Measurements from ENCODE around the gene TNS3. TPM values are rescaled to one million over a fixed set of nuclear protein-coding genes. Genes with fewer than 3 reads are reported as not detected.

TNS3 gene
- total and polyA plus RNA-seq, 10 of the 15 experiments (the other 5 are each of a cell fraction or from before 2014, with no cell fraction given): 0.27 to 2.7 (median 0.79) TPM

DNA sequence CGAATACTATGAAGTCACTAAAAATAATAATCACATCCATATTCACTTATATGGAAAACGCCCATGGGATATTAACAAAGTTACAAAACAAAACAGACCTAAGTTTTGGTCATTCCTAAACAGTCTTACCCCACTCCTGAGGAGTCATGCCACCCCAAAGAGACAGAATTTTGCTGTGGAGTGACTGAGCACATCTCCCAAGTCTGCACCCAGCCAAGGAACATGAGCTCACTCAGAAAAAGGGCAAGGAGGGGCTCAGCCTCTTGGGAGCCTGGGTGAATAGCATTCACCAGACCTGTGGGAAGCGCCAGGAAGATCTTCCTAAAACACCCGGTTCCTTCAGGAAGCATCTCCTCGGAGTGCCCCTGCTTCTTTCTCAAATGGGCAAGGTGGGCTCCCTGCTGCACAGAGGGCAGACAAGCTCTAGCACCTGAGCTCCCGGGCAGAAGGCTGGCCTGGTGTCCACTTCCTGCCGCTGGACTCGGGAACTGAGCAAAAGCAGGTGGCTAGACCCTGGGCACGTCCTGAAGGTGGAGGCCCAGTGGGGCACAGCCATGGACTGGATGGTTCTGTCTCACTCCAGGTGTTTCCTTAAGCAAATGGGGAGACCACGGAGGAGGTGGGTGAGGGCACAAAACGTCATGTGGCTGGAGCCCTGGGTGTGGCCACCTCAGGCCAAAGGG, 31.0 kb downstream of the TNS3 start:
- H3K9me3 ChIP-seq (replicated peaks; ENCODE audit: control insufficient read depth, insufficient read depth, low read length): no peaks in the 10 kb centered on the region
- H3K27me3 ChIP-seq (replicated peaks in 1 of 2; ENCODE audit: control insufficient read depth in 2 of 2, insufficient read depth in 2 of 2, low read length in 1 of 2): no peaks in the 10 kb centered on the region; a peak in 2 of 4 replicates
- POLR2A ChIA-PET: no interaction called here
- FAIRE-seq: no peak
- H2AFZ ChIP-seq (ENCODE audit: control insufficient read depth, low read depth, low read length): no peak overlapping the region
- in situ Hi-C loops (cut with MboI): no loop called here
- no peak for ATAC-seq
- H3K79me2 ChIP-seq (ENCODE audit: control insufficient read depth, insufficient read depth, low read length): no peaks in the 10 kb centered on the region
- H3K9ac ChIP-seq (ENCODE audit: control insufficient read depth, insufficient read depth, low read length): no peak overlapping the region
- H4K20me1 ChIP-seq (ENCODE audit: control insufficient read depth, insufficient read depth): no peaks in the 10 kb centered on the region
- no TSS peak for BruUV-seq (replicated peaks)
- H3K27ac ChIP-seq (ENCODE audit: control insufficient read depth, insufficient read depth): no peak overlapping the region
- intact Hi-C loops (cut with micrococcal nuclease; ENCODE audit: unreplicated experiment): no loop called here
- CTCF ChIA-PET: no interaction called here
- H3K4me3 ChIP-seq: no peak overlapping the region
- WGBS (ENCODE audit: insufficient coverage, insufficient replicate concordance, low lambda C conversion rate, missing lambda C conversion rate): 43% methylated on average over 11 of the region's 11 CpGs
- SMC1A ChIA-PET (ENCODE audit: uncharacterized antibody, unreplicated experiment): no interaction called here
- peaks cover 9% of the 10 kb centered on the region for H3K4me1 ChIP-seq (ENCODE audit: control insufficient read depth, insufficient read depth, low read length)
- no peaks in the 10 kb centered on the region for H3K36me3 ChIP-seq (ENCODE audit: control insufficient read depth in 2 of 2, insufficient read depth in 2 of 2, low read length in 1 of 2)
- H3K4me2 ChIP-seq (ENCODE audit: control insufficient read depth, insufficient read depth): no peak overlapping the region
- RAD21 ChIA-PET (ENCODE audit: unreplicated experiment): no interaction called here
- no peak for DNase-seq (ENCODE audit: low read depth, low spot score)
- no peak for TF ChIP-seq MTA3 (IDR thresholded peaks at IDR 0.05; ENCODE audit: borderline replicate concordance, low read length)
- TF ChIP-seq SUPT20H (IDR thresholded peaks at IDR 0.05; ENCODE audit: borderline replicate concordance, control insufficient read depth, low read depth, low read length): no peak
- TF ChIP-seq, protein P1, sequence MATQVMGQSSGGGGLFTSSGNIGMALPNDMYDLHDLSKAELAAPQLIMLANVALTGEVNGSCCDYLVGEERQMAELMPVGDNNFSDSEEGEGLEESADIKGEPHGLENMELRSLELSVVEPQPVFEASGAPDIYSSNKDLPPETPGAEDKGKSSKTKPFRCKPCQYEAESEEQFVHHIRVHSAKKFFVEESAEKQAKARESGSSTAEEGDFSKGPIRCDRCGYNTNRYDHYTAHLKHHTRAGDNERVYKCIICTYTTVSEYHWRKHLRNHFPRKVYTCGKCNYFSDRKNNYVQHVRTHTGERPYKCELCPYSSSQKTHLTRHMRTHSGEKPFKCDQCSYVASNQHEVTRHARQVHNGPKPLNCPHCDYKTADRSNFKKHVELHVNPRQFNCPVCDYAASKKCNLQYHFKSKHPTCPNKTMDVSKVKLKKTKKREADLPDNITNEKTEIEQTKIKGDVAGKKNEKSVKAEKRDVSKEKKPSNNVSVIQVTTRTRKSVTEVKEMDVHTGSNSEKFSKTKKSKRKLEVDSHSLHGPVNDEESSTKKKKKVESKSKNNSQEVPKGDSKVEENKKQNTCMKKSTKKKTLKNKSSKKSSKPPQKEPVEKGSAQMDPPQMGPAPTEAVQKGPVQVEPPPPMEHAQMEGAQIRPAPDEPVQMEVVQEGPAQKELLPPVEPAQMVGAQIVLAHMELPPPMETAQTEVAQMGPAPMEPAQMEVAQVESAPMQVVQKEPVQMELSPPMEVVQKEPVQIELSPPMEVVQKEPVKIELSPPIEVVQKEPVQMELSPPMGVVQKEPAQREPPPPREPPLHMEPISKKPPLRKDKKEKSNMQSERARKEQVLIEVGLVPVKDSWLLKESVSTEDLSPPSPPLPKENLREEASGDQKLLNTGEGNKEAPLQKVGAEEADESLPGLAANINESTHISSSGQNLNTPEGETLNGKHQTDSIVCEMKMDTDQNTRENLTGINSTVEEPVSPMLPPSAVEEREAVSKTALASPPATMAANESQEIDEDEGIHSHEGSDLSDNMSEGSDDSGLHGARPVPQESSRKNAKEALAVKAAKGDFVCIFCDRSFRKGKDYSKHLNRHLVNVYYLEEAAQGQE (IDR thresholded peaks at IDR 0.05; ENCODE audit: low read depth, low read length): no peak
- TF ChIP-seq, protein P2, sequence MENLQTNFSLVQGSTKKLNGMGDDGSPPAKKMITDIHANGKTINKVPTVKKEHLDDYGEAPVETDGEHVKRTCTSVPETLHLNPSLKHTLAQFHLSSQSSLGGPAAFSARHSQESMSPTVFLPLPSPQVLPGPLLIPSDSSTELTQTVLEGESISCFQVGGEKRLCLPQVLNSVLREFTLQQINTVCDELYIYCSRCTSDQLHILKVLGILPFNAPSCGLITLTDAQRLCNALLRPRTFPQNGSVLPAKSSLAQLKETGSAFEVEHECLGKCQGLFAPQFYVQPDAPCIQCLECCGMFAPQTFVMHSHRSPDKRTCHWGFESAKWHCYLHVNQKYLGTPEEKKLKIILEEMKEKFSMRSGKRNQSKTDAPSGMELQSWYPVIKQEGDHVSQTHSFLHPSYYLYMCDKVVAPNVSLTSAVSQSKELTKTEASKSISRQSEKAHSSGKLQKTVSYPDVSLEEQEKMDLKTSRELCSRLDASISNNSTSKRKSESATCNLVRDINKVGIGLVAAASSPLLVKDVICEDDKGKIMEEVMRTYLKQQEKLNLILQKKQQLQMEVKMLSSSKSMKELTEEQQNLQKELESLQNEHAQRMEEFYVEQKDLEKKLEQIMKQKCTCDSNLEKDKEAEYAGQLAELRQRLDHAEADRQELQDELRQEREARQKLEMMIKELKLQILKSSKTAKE (IDR thresholded peaks at IDR 0.05; ENCODE audit: low read depth, poor library complexity, severe bottlenecking): no peak
- no peak for TF ChIP-seq POLR2AphosphoS2 (IDR thresholded peaks at IDR 0.05; ENCODE audit: low read depth, low read length)
- TF ChIP-seq, protein P3, sequence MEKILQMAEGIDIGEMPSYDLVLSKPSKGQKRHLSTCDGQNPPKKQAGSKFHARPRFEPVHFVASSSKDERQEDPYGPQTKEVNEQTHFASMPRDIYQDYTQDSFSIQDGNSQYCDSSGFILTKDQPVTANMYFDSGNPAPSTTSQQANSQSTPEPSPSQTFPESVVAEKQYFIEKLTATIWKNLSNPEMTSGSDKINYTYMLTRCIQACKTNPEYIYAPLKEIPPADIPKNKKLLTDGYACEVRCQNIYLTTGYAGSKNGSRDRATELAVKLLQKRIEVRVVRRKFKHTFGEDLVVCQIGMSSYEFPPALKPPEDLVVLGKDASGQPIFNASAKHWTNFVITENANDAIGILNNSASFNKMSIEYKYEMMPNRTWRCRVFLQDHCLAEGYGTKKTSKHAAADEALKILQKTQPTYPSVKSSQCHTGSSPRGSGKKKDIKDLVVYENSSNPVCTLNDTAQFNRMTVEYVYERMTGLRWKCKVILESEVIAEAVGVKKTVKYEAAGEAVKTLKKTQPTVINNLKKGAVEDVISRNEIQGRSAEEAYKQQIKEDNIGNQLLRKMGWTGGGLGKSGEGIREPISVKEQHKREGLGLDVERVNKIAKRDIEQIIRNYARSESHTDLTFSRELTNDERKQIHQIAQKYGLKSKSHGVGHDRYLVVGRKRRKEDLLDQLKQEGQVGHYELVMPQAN (conservative IDR thresholded peaks at IDR 0.05): no peak
- TF ChIP-seq KAT2A (conservative IDR thresholded peaks at IDR 0.05; ENCODE audit: control insufficient read depth, low read depth, low read length): no peak
- TF ChIP-seq MYC (IDR thresholded peaks at IDR 0.05; ENCODE audit: insufficient read depth, insufficient read length, insufficient replicate concordance, low read length, severe bottlenecking): no peak
- TF ChIP-seq GABPA (IDR thresholded peaks at IDR 0.05; ENCODE audit: low read depth): no peak
- TF ChIP-seq, protein P4, sequence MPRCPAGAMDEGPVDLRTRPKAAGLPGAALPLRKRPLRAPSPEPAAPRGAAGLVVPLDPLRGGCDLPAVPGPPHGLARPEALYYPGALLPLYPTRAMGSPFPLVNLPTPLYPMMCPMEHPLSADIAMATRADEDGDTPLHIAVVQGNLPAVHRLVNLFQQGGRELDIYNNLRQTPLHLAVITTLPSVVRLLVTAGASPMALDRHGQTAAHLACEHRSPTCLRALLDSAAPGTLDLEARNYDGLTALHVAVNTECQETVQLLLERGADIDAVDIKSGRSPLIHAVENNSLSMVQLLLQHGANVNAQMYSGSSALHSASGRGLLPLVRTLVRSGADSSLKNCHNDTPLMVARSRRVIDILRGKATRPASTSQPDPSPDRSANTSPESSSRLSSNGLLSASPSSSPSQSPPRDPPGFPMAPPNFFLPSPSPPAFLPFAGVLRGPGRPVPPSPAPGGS (IDR thresholded peaks at IDR 0.05; ENCODE audit: borderline replicate concordance, insufficient read depth, low read depth, low read length, poor library complexity, severe bottlenecking): no peak
- TF ChIP-seq BMI1 (IDR thresholded peaks at IDR 0.05; ENCODE audit: borderline replicate concordance): no peak
- TF ChIP-seq PAX5 (IDR thresholded peaks at IDR 0.05; ENCODE audit: borderline replicate concordance, low read depth, low read length): no peak
- no peak for TF ChIP-seq BRCA1 (IDR thresholded peaks at IDR 0.05; ENCODE audit: low read depth, low read length)

Data from GM12878 (cell line).